Mesenchymal stem cell (in vitro differentiated cells and primary cell): ENCODE data around the gene TRMT112.
A peak's percentile ranks its signal among the peaks of the same experiment; 100 is the strongest.

ENCODE experiments used
- DNase-seq: peaks from one replicate; pipeline ENCODE4 v3.0.0-alpha.2; 2013
- H2AFZ ChIP-seq: one replicate; pipeline ENCODE4 v1.6.1; 2013; ENCODE audit warnings: low read depth, mild to moderate bottlenecking, control low read depth, inconsistent platforms, low read length, moderate library complexity
- H2AK5ac ChIP-seq: 2 replicates; pipeline ENCODE4 v1.6.1; 2013; ENCODE audit warnings: low read length, moderate library complexity, mild to moderate bottlenecking, inconsistent platforms; ENCODE audit not compliant: severe bottlenecking
- H2BK120ac ChIP-seq: one replicate; pipeline ENCODE4 v1.6.1; 2013; ENCODE audit warnings: low read depth, mild to moderate bottlenecking, inconsistent platforms, low read length, moderate library complexity
- H2BK12ac ChIP-seq, 2 experiments: one replicate each; pipeline ENCODE4 v1.6.1; 2013; ENCODE audit warnings: inconsistent platforms in 2 of 2, low read length in 2 of 2, mild to moderate bottlenecking in 2 of 2, moderate library complexity in 2 of 2, control low read depth in 1 of 2
- H2BK15ac ChIP-seq: one replicate; pipeline ENCODE4 v1.6.1; 2013; ENCODE audit warnings: mild to moderate bottlenecking, low read depth, inconsistent platforms; ENCODE audit not compliant: poor library complexity, severe bottlenecking
- H2BK5ac ChIP-seq: 2 replicates; pipeline ENCODE4 v1.6.1; 2013; ENCODE audit warnings: low read depth, mild to moderate bottlenecking, low read length, control low read depth, inconsistent platforms; ENCODE audit not compliant: poor library complexity, severe bottlenecking
- H3K14ac ChIP-seq, 2 experiments: one replicate each; pipeline ENCODE4 v1.6.1; 2013; ENCODE audit warnings: inconsistent platforms in 2 of 2, low read length in 2 of 2, control low read depth in 1 of 2, mild to moderate bottlenecking in 1 of 2, moderate library complexity in 1 of 2
- H3K18ac ChIP-seq, 2 experiments: one replicate each; pipeline ENCODE4 v1.6.1; 2013; ENCODE audit warnings: inconsistent platforms in 2 of 2, low read length in 2 of 2, control low read depth in 1 of 2, low read depth in 1 of 2, mild to moderate bottlenecking in 1 of 2
- H3K23ac ChIP-seq, 2 experiments: one replicate each; pipeline ENCODE4 v1.6.1; 2013; ENCODE audit warnings: inconsistent platforms in 2 of 2, low read length in 2 of 2, mild to moderate bottlenecking in 2 of 2, moderate library complexity in 2 of 2, control low read depth in 1 of 2
- H3K27ac ChIP-seq: 2 replicates; pipeline ENCODE4 v1.5.1; 2013; ENCODE audit warnings: mild to moderate bottlenecking, moderate library complexity, low read length, control low read depth, inconsistent platforms; ENCODE audit not compliant: poor library complexity, severe bottlenecking
- H3K27me3 ChIP-seq, 2 experiments: 2 replicates each; pipeline versions ENCODE4 v1.6.1 to v1.7.0; 2013; ENCODE audit warnings: low read length in 2 of 2, mild to moderate bottlenecking in 2 of 2, moderate library complexity in 2 of 2, control low read depth in 1 of 2, inconsistent platforms in 1 of 2; ENCODE audit not compliant: control insufficient read depth in 1 of 2, insufficient read depth in 1 of 2
- H3K36me3 ChIP-seq, 2 experiments: 2 replicates each; pipeline versions ENCODE4 v1.6.1 to v1.7.0; 2013; ENCODE audit warnings: low read length in 2 of 2, control low read depth in 1 of 2, inconsistent platforms in 1 of 2, low read depth in 1 of 2, mild to moderate bottlenecking in 1 of 2; ENCODE audit not compliant: insufficient read depth in 2 of 2, control insufficient read depth in 1 of 2
- H3K4ac ChIP-seq, 2 experiments: one replicate each; pipeline ENCODE4 v1.6.1; 2013; ENCODE audit warnings: inconsistent platforms in 2 of 2, low read length in 2 of 2, mild to moderate bottlenecking in 2 of 2, moderate library complexity in 2 of 2, control low read depth in 1 of 2, low read depth in 1 of 2
- H3K4me1 ChIP-seq: 2 replicates; pipeline ENCODE4 v1.6.1; 2013; ENCODE audit warnings: low read depth, low read length, control low read depth; ENCODE audit not compliant: control insufficient read depth, insufficient read depth
- H3K4me2 ChIP-seq: 2 replicates; pipeline ENCODE4 v1.6.1; 2013; ENCODE audit warnings: low read length, mild to moderate bottlenecking, inconsistent platforms; ENCODE audit not compliant: poor library complexity, severe bottlenecking
- H3K4me3 ChIP-seq, 2 experiments: 2 replicates each; pipeline versions ENCODE4 v1.5.1 to v1.7.0; 2013; ENCODE audit warnings: low read length in 2 of 2, mild to moderate bottlenecking in 2 of 2, control low read depth in 1 of 2, low read depth in 1 of 2; ENCODE audit not compliant: insufficient read depth in 1 of 2
- H3K79me1 ChIP-seq: replicated peaks from 2 replicates; pipeline ENCODE4 v1.6.1; 2013; ENCODE audit warnings: mild to moderate bottlenecking, control low read depth, low read length, inconsistent platforms; ENCODE audit not compliant: poor library complexity, severe bottlenecking
- H3K9ac ChIP-seq: 2 replicates; pipeline ENCODE4 v1.7.0; 2013; ENCODE audit warnings: mild to moderate bottlenecking, low read length, moderate library complexity
- H3K9me3 ChIP-seq: 2 replicates; pipeline ENCODE4 v1.7.0; 2013; ENCODE audit warnings: mild to moderate bottlenecking, low read length; ENCODE audit not compliant: control insufficient read depth
- H4K8ac ChIP-seq: one replicate; pipeline ENCODE4 v1.6.1; 2013; ENCODE audit warnings: inconsistent platforms, mild to moderate bottlenecking, low read length, moderate library complexity
- H4K91ac ChIP-seq: one replicate; pipeline ENCODE4 v1.6.1; 2013; ENCODE audit warnings: mild to moderate bottlenecking, low read length, inconsistent platforms
- WGBS: methylation state at CpG from one replicate; pipeline ENCODE4 v1.1.7; 2013; ENCODE audit warnings: mixed read lengths; 5-methylcytosine and 5-hydroxymethylcytosine counted together

Gene TRMT112

DNA sequence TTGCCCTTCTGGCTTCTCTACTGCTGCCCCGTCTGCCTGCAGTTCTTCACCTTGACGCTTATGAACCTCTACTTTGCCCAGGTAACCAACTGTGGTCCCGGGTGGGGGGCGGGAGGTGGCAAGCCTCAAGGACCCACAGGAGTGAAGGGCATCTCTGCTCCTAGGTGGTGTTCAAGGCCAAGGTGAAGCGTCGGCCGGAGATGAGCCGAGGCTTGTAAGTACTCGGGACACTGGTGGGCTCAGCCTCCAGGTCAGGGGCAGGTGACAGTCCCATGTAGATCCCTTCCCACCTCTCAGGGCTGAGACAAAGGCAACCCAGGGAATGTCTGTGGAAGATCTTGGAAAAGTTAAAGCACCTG lies 30.6 kb downstream of the TRMT112 start:
- Histone ChIP-seq H3K79me1 (peaks cover 41% of the 10 kb centered on the region), H2BK5ac (no peak overlapping the region), H2BK12ac (no peak overlapping the region), H3K4me2 (no peak overlapping the region), H2AK5ac (no peak overlapping the region), H3K4me3 (peak overlapping the region in 1 of 2 experiments; percentile 97), H3K18ac (no peak overlapping the region), H2AFZ (no peak overlapping the region), H3K23ac (no peak overlapping the region), H3K9ac (peak overlapping the region; percentile 97), H2BK15ac (no peak overlapping the region), H4K91ac (peak overlapping the region; percentile 3), H3K4ac (no peak overlapping the region), H3K9me3 (no peaks in the 10 kb centered on the region), H3K27ac (no peak overlapping the region), H2BK120ac (no peak overlapping the region), H3K4me1 (peaks cover 33% of the 10 kb centered on the region), H3K14ac (no peak overlapping the region), H3K36me3 (peaks cover 14 to 40% of the 10 kb centered on the region in 2 experiments), H3K27me3 (peaks cover 13 to 14% of the 10 kb centered on the region in 2 experiments), H4K8ac (peak overlapping the region; percentile 57)
- no peak for DNase-seq
- WGBS: 94% methylated on average over 9 of the region's 9 CpGs

DNA sequence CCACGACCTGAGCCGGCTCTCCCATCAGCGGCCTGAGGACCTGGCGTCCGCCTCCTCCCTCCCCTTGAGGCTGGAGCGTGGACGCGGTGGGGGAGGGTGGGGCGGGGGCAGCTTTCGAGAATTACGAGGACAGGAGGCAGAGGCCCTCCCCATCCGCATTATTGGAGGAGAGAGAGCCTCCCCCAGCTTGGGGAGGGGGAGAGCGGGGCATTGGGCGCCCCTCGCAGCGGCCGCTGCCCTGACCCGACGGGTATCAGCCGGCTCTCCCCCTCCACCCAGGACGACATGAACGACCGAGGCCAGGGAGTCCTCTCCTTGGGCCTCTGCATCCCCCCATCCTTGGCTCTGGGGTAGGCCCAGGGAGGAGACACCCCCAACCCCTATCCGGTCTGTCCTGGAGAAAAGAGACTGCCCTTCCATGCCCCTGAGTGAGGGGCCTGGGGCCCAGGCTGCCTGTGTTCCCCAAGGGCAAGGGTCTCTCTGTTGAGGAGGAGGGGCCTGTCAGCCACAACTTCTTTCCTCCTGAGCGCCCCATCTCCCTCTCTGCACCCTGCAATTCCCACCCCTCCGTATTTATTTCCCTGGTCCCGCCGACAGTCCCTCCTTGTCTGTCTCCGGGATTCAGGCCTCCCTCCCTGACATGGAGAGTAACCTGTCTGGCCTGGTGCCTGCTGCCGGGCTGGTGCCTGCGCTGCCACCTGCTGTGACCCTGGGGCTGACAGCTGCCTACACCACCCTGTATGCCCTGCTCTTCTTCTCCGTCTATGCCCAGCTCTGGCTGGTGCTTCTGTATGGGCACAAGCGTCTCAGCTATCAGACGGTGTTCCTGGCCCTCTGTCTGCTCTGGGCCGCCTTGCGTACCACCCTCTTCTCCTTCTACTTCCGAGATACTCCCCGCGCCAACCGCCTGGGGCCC lies 31.2 kb downstream of the TRMT112 start:
- 44% methylated on average over 29 of the region's 40 CpGs for WGBS
- Histone ChIP-seq H3K4me1 (peaks cover 27% of the 10 kb centered on the region), H3K4ac (peak overlapping the region; percentile 15 to 52), H3K4me3 (peak overlapping the region; percentile 83 to 97), H2BK5ac (no peak overlapping the region), H3K23ac (peak overlapping the region in 1 of 2 experiments; percentile 61), H3K79me1 (peaks cover 45% of the 10 kb centered on the region), H2BK120ac (peak overlapping the region; percentile 78), H2AK5ac (no peak overlapping the region), H3K9ac (peak overlapping the region; percentile 97), H3K18ac (peak overlapping the region; percentile 49 to 61), H3K4me2 (peak overlapping the region; percentile 98), H3K27me3 (peaks cover 10 to 12% of the 10 kb centered on the region in 2 experiments), H2BK12ac (no peak overlapping the region), H3K9me3 (no peaks in the 10 kb centered on the region), H4K91ac (peak overlapping the region; percentile 83), H4K8ac (peak overlapping the region; percentile 77), H2AFZ (peak overlapping the region; percentile 66), H2BK15ac (no peak overlapping the region), H3K14ac (peak overlapping the region in 1 of 2 experiments; percentile 78), H3K36me3 (peaks cover 18 to 43% of the 10 kb centered on the region in 2 experiments), H3K27ac (no peak overlapping the region)
- DNase-seq: no peak

DNA sequence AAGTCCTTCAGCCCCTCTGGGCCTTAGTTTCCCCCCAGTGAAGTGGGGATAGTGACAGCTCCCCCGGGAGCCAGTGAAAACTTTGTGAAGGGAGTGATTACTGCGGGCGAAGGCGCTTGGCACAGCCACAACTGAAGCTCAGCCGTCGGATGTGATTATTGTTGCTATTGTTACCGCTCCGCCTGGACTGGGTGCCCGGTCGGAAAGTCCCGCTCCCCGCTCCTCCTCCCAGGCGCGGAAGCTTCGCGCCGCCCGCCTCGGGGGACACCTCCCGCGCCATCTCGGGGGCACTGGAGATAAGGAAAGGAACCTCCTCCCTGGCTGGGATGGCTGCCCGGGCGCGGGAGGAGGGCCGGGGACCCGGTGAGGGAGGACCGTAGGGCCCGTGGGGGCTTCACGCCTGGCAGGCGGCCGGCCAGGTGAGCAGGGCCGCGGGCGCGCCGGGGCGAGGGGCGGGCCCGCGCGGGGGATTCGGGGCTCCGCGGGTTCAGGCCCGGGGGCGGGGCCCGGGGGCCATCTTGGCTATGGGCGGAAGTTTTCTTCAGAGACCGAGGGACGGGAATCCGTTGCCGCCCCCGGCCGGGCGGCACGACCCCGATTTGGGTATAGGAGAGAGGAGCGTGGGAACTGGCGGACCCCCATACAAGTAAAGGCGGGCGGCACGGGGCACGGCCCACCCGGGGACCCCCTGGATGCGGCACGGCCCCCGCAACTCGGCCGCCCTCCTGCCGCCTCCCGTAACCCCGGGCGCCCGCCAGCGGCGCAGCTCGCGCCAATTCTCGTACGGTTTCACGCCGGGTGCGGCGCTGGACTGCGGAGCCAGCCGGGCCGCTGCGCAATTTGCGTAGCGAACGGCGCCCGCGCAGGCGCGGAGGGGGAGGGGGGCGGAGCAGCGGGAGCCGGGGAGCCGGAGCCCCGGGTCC lies 32.1 kb downstream of the TRMT112 start, which contains the start of gene GPR137:
Gene GPR137 (plus strand): TSS at position 887 of the 923 bp plus-strand sequence. CDS start 677 bp downstream, outside the sequence.
- H2BK120ac ChIP-seq: peak within 1 kb of the TSS; percentile 78
- H3K9me3 ChIP-seq: no peaks in the 10 kb centered on the region
- H3K23ac ChIP-seq: peak within 1 kb of the TSS in 1 of 2 experiments; percentile 61
- H2BK5ac ChIP-seq: peak within 1 kb of the TSS; percentile 53
- WGBS: under 1% methylated on average over 89 of the region's 102 CpGs
- no peak within 1 kb of the TSS for H2AK5ac ChIP-seq
- peak within 1 kb of the TSS; percentile 98 for H3K4me2 ChIP-seq
- H3K18ac ChIP-seq: peak within 1 kb of the TSS; percentile 49 to 87
- H2AFZ ChIP-seq: peak within 1 kb of the TSS; percentile 66
- H3K79me1 ChIP-seq: peaks cover 46% of the 10 kb centered on the region
- H3K4me1 ChIP-seq: peaks cover 26% of the 10 kb centered on the region
- peak within 1 kb of the TSS; percentile 73 to 94 for H3K4ac ChIP-seq
- H2BK12ac ChIP-seq: peak within 1 kb of the TSS in 1 of 2 experiments; percentile 56
- H4K8ac ChIP-seq: peak within 1 kb of the TSS; percentile 85
- DNase-seq: peak; percentile 84
- H3K9ac ChIP-seq: peak within 1 kb of the TSS; percentile 97
- peak within 1 kb of the TSS; percentile 83 to 97 for H3K4me3 ChIP-seq
- H3K27me3 ChIP-seq: peaks cover under 1 to 2% of the 10 kb centered on the region in 2 experiments
- peak within 1 kb of the TSS; percentile 61 for H2BK15ac ChIP-seq
- peak within 1 kb of the TSS; percentile 85 for H4K91ac ChIP-seq
- peaks cover 19 to 43% of the 10 kb centered on the region in 2 experiments for H3K36me3 ChIP-seq
- peak within 1 kb of the TSS; percentile 86 for H3K27ac ChIP-seq
- peak within 1 kb of the TSS; percentile 5 to 78 for H3K14ac ChIP-seq
